Measurements from ENCODE around the gene TMEM218.

The TMEM218 gene

GRCh38 chr11:125139778-125140177 lies 28.4 kb upstream of the TMEM218 start:
- H3K9me3 ChIP-seq (ENCODE audit: insufficient read depth, low read depth, low read length): no peaks in the 10 kb centered on the region
- no peaks in the 10 kb centered on the region for H3K4me1 ChIP-seq (ENCODE audit: insufficient read depth, low read length, poor library complexity, severe bottlenecking)
- TF ChIP-seq CTCF (conservative IDR thresholded peaks at IDR 0.05; ENCODE audit: low read length) (no peak), EZH2phosphoT487 (IDR thresholded peaks at IDR 0.05; ENCODE audit: borderline replicate concordance) (no peak)
- H4K20me1 ChIP-seq (ENCODE audit: insufficient read depth, low read length, poor library complexity, severe bottlenecking): no peaks in the 10 kb centered on the region
- H2AFZ ChIP-seq (ENCODE audit: low read length): no peak overlapping the region
- no peaks in the 10 kb centered on the region for H3K9me2 ChIP-seq (replicated peaks; ENCODE audit: low read depth, low read length)
- no peaks in the 10 kb centered on the region for H3K27me3 ChIP-seq (ENCODE audit: insufficient read depth, low read length, poor library complexity, severe bottlenecking)
- no peaks in the 10 kb centered on the region for H3F3A ChIP-seq (ENCODE audit: low read depth)
- H3K4me2 ChIP-seq (ENCODE audit: low read depth, low read length, poor library complexity, severe bottlenecking): no peak overlapping the region
- H3K79me2 ChIP-seq (ENCODE audit: insufficient read depth, low read length): no peaks in the 10 kb centered on the region
- no peak overlapping the region for H3K4me3 ChIP-seq (ENCODE audit: low read length, poor library complexity, severe bottlenecking)
- no peak overlapping the region for H3K9ac ChIP-seq (ENCODE audit: low read depth, low read length, poor library complexity, severe bottlenecking)
- no peaks in the 10 kb centered on the region for H3K36me3 ChIP-seq (ENCODE audit: insufficient read depth, low read length)

GRCh38 chr11:125138966-125139365 lies 27.5 kb upstream of the TMEM218 start:
- Histone ChIP-seq H3K4me3 (ENCODE audit: low read length, poor library complexity, severe bottlenecking) (no peak overlapping the region), H4K20me1 (ENCODE audit: insufficient read depth, low read length, poor library complexity, severe bottlenecking) (no peaks in the 10 kb centered on the region), H3K9ac (ENCODE audit: low read depth, low read length, poor library complexity, severe bottlenecking) (no peak overlapping the region), H3K27me3 (ENCODE audit: insufficient read depth, low read length, poor library complexity, severe bottlenecking) (no peaks in the 10 kb centered on the region), H3K9me3 (ENCODE audit: insufficient read depth, low read depth, low read length) (no peaks in the 10 kb centered on the region), H2AFZ (ENCODE audit: low read length) (no peak overlapping the region), H3K9me2 (replicated peaks; ENCODE audit: low read depth, low read length) (no peaks in the 10 kb centered on the region), H3F3A (ENCODE audit: low read depth) (no peaks in the 10 kb centered on the region), H3K79me2 (ENCODE audit: insufficient read depth, low read length) (no peaks in the 10 kb centered on the region), H3K36me3 (ENCODE audit: insufficient read depth, low read length) (no peaks in the 10 kb centered on the region), H3K4me2 (ENCODE audit: low read depth, low read length, poor library complexity, severe bottlenecking) (no peak overlapping the region), H3K4me1 (ENCODE audit: insufficient read depth, low read length, poor library complexity, severe bottlenecking) (no peaks in the 10 kb centered on the region)
- TF ChIP-seq EZH2phosphoT487 (IDR thresholded peaks at IDR 0.05; ENCODE audit: borderline replicate concordance): no peak
- no peak for TF ChIP-seq CTCF (conservative IDR thresholded peaks at IDR 0.05; ENCODE audit: low read length)

GRCh38 chr11:125136001-125136400 lies 24.6 kb upstream of the TMEM218 start:
- Histone ChIP-seq H3K27me3 (ENCODE audit: insufficient read depth, low read length, poor library complexity, severe bottlenecking) (no peaks in the 10 kb centered on the region), H3K9me2 (replicated peaks; ENCODE audit: low read depth, low read length) (no peaks in the 10 kb centered on the region), H2AFZ (ENCODE audit: low read length) (no peak overlapping the region), H3F3A (ENCODE audit: low read depth) (no peaks in the 10 kb centered on the region), H3K9me3 (ENCODE audit: insufficient read depth, low read depth, low read length) (no peaks in the 10 kb centered on the region), H3K36me3 (ENCODE audit: insufficient read depth, low read length) (no peaks in the 10 kb centered on the region), H4K20me1 (ENCODE audit: insufficient read depth, low read length, poor library complexity, severe bottlenecking) (no peaks in the 10 kb centered on the region), H3K4me2 (ENCODE audit: low read depth, low read length, poor library complexity, severe bottlenecking) (no peak overlapping the region), H3K79me2 (ENCODE audit: insufficient read depth, low read length) (no peaks in the 10 kb centered on the region), H3K9ac (ENCODE audit: low read depth, low read length, poor library complexity, severe bottlenecking) (no peak overlapping the region), H3K4me3 (ENCODE audit: low read length, poor library complexity, severe bottlenecking) (no peak overlapping the region), H3K4me1 (ENCODE audit: insufficient read depth, low read length, poor library complexity, severe bottlenecking) (no peaks in the 10 kb centered on the region)
- TF ChIP-seq EZH2phosphoT487 (IDR thresholded peaks at IDR 0.05; ENCODE audit: borderline replicate concordance) (no peak), CTCF (conservative IDR thresholded peaks at IDR 0.05; ENCODE audit: low read length) (no peak)

All from Loucy (cell line).